Fibroblast of lung (primary cell): Measurements from ENCODE around the gene EBLN2. TPM values are rescaled to one million over a fixed set of nuclear protein-coding genes. Genes with fewer than 3 reads are reported as not detected.

ENCODE experiments used
- DNase-seq, 2 donors: peaks; one replicate each; pipeline versions ENCODE4 v3.0.0 to v3.0.0-alpha.2; 2010; ENCODE audit warnings: low read depth in 2 of 2
- H2AFZ ChIP-seq: 2 replicates; pipeline ENCODE4 v1.5.1; 2012; ENCODE audit warnings: low read length, control low read depth, inconsistent platforms
- H3K27ac ChIP-seq: 2 replicates; pipeline ENCODE4 v1.5.1; 2011; ENCODE audit warnings: low read length, control low read depth; ENCODE audit not compliant: insufficient read depth
- H3K27me3 ChIP-seq: 2 replicates; pipeline ENCODE4 v1.5.1; 2011; ENCODE audit warnings: mild to moderate bottlenecking, low read length; ENCODE audit not compliant: control insufficient read depth, insufficient read depth
- H3K36me3 ChIP-seq: 2 replicates; pipeline ENCODE4 v1.5.1; 2011; ENCODE audit warnings: low read length; ENCODE audit not compliant: control insufficient read depth, insufficient read depth
- H3K4me1 ChIP-seq: 2 replicates; pipeline ENCODE4 v1.5.1; 2011; ENCODE audit warnings: low read length; ENCODE audit not compliant: control insufficient read depth, insufficient read depth; ENCODE audit errors: extremely low read depth
- H3K4me2 ChIP-seq: 2 replicates; pipeline ENCODE4 v1.5.1; 2011; ENCODE audit warnings: low read length, control low read depth; ENCODE audit not compliant: insufficient read depth; ENCODE audit errors: extremely low read depth
- H3K4me3 ChIP-seq, 4 experiments: fragments of 200-600 bp in 1 of 4; sonication (generic) in 1 of 4; replicated peaks in 1 of 4; 2 replicates each; pipeline ENCODE4 v1.5.1; 2011 to 2016; ENCODE audit warnings: low read length in 4 of 4, low read depth in 3 of 4, mild to moderate bottlenecking in 3 of 4, control low read depth in 2 of 4, inconsistent platforms in 1 of 4, mixed read lengths in 1 of 4; ENCODE audit not compliant: insufficient read depth in 1 of 4; ENCODE audit errors: control extremely low read depth in 1 of 4
- H3K79me2 ChIP-seq: 2 replicates; pipeline ENCODE4 v1.5.1; 2012; ENCODE audit warnings: mild to moderate bottlenecking, low read length, inconsistent platforms; ENCODE audit not compliant: control insufficient read depth, insufficient read depth
- H3K9ac ChIP-seq: 2 replicates; pipeline ENCODE4 v1.5.1; 2011; ENCODE audit warnings: mild to moderate bottlenecking, low read length, control low read depth; ENCODE audit not compliant: insufficient read depth
- H3K9me3 ChIP-seq: 2 replicates; pipeline ENCODE4 v1.5.1; 2012; ENCODE audit warnings: low read depth, low read length; ENCODE audit not compliant: control insufficient read depth, insufficient read depth
- H4K20me1 ChIP-seq: 2 replicates; pipeline ENCODE4 v1.5.1; 2011; ENCODE audit warnings: low read length; ENCODE audit not compliant: control insufficient read depth, insufficient read depth; ENCODE audit errors: extremely low read depth
- CTCF ChIP-seq, 2 donors: IDR thresholded peaks in 1 of 2; conservative IDR thresholded peaks in 1 of 2; 1 replicate in 1 of 2; 2 replicates in 1 of 2; pipeline ENCODE4 v1.5.1; 2011 to 2012; ENCODE audit warnings: low read length in 2 of 2, control low read depth in 1 of 2, inconsistent platforms in 1 of 2, low read depth in 1 of 2, mild to moderate bottlenecking in 1 of 2
- EZH2 ChIP-seq: IDR thresholded peaks from 2 replicates; pipeline ENCODE4 v1.5.1; 2012; ENCODE audit warnings: low read length, control low read depth, mild to moderate bottlenecking; ENCODE audit errors: missing control alignments
- polyA minus RNA-seq: library from RNA; depleted of rRNA, polyadenylated mRNA; stranded (reverse); fragments of >200 nt; gene quantifications from 2 replicates; pipeline ENCODE4 v1.2.3, GENCODE V29; 2011; ENCODE audit warnings: low replicate concordance
- polyA plus RNA-seq, 2 donors: library from polyadenylated mRNA; depleted of rRNA in 1 of 2; stranded (reverse) in 1 of 2; unstranded in 1 of 2; fragments of >200 nt; gene quantifications; 2 replicates each; pipeline ENCODE4 v1.2.1, GENCODE V29; 2011 to 2012; ENCODE audit warnings: missing spikeins in 1 of 2
- total RNA-seq: library from RNA; depleted of rRNA; stranded (reverse); fragments of >200 nt; gene quantifications from 2 replicates; pipeline ENCODE4 v1.2.1, GENCODE V29; 2014

Gene EBLN2
- total RNA-seq (3.0 and 3.1 TPM in 2 replicates), polyA plus RNA-seq (0.87 and 1.2 TPM in 2 replicates), polyA minus RNA-seq (0.96 TPM in 1 of 2 replicates, not detected in the other)
- polyA plus RNA-seq (2012): 0.52 and 0.56 TPM in 2 replicates

DNA sequence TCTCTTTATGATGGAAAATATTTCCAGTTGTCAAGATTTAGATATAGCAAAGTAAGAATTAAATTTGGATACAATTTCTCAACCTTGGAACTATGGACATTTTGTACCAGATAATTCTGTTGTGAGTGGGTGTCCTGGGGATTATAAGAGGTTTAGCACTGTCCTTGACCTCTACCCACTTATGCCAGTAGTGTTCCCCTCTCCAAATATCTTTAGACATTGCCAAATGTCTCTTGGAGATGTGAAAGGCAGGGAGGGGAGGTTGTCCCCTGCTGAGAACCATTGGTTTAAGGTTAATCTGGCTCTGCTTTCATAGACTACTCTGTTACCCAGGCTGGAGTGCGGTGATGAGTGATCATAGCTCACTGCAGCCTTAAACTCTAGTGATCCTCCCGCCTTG is at the start of gene EBLN2:
Gene EBLN2 (plus strand): TSS at position 244 of the 400 bp plus-strand sequence. CDS start 423 bp downstream, outside the sequence.
- H3K9me3 ChIP-seq: no peaks in the 10 kb centered on the region
- H3K27me3 ChIP-seq: no peaks in the 10 kb centered on the region
- peaks cover 3% of the 10 kb centered on the region for H3K4me1 ChIP-seq
- no peak for DNase-seq
- no peak within 1 kb of the TSS for H3K27ac ChIP-seq
- H3K4me3 ChIP-seq: no peak within 1 kb of the TSS
- H3K4me2 ChIP-seq: no peak within 1 kb of the TSS
- no peak for TF ChIP-seq CTCF (conservative IDR thresholded peaks at IDR 0.05 in 1 of 2, IDR thresholded peaks at IDR 0.05 in 1 of 2; ENCODE audit: low read depth in 1 of 2, low read length in 2 of 2)
- TF ChIP-seq EZH2: no peak
- H3K9ac ChIP-seq: no peak within 1 kb of the TSS
- peaks cover 9% of the 10 kb centered on the region for H3K36me3 ChIP-seq
- peaks cover 29% of the 10 kb centered on the region for H3K79me2 ChIP-seq
- no peaks in the 10 kb centered on the region for H4K20me1 ChIP-seq
- no peak within 1 kb of the TSS for H2AFZ ChIP-seq

GRCh38 chr3:73018298-73018697 is 43.2 kb upstream of the EBLN2 start:
- TF ChIP-seq EZH2 (no peak), CTCF (conservative IDR thresholded peaks at IDR 0.05 in 1 of 2, IDR thresholded peaks at IDR 0.05 in 1 of 2; ENCODE audit: low read depth in 1 of 2, low read length in 2 of 2) (no peak)
- Histone ChIP-seq H3K27ac (no peak overlapping the region), H3K36me3 (no peaks in the 10 kb centered on the region), H2AFZ (no peak overlapping the region), H3K4me1 (no peaks in the 10 kb centered on the region), H3K9me3 (no peaks in the 10 kb centered on the region), H3K27me3 (no peaks in the 10 kb centered on the region), H3K9ac (no peak overlapping the region), H3K4me3 (no peak overlapping the region), H3K4me2 (no peak overlapping the region), H3K79me2 (peaks cover 97% of the 10 kb centered on the region), H4K20me1 (no peaks in the 10 kb centered on the region)
- DNase-seq: no peak

GRCh38 chr3:73018790-73019441 is 42.5 kb upstream of the EBLN2 start:
- Histone ChIP-seq H3K4me1 (no peaks in the 10 kb centered on the region), H3K27ac (no peak overlapping the region), H3K4me3 (no peak overlapping the region), H3K79me2 (peaks cover 95% of the 10 kb centered on the region), H3K9me3 (no peaks in the 10 kb centered on the region), H3K27me3 (no peaks in the 10 kb centered on the region), H3K9ac (no peak overlapping the region), H3K36me3 (no peaks in the 10 kb centered on the region), H2AFZ (no peak overlapping the region), H4K20me1 (no peaks in the 10 kb centered on the region), H3K4me2 (no peak overlapping the region)
- DNase-seq: no peak
- TF ChIP-seq EZH2: no peak
